ENCODE measurements around the gene TNIP2.
"Not testable (repeated sequence)": the region's sequence is repeated elsewhere in the genome, so short reads cannot be mapped to it uniquely, and the experiment has no call there.

The TNIP2 gene

DNA sequence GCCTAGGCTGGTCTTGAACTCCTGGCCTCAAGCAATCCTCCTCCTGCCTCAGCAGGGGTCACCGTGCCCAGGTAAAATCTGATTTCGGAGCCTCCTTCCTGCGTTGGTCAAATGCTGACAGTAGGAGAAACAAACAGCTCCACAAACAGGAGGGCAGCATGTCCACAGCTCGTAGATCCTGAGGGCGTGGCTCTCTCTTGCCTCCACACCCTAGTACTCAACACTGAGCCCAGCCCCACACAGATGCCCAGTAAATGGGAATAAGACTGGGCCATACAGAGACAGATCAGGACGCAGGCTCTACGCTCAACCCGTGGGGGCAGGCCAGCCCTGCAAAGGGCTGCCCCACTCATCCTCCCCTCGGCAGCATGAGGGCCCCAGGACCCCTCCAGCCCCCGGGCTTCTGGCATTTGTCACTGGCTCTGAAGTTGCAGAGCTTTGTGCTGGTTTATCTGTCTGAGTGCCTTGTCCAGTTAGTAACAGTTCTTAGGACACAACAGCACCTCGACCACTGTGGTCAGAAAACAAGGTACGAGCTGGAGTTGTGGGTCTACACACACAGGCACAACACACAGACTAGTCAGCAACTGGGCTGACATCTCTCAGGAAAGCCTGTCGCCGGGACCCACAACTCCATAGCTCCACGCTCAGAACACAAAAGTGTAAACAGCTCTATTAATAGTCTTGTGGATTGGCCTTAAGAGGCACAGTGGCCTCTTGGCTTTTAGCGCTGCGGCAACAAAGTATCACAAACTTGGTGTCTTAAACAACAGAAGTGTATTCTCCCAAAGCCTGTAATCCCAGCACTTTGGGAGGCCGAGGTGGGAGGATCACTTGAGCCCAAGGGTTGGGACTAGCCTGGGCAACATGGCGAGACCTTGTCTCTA lies 5.2 kb downstream of the TNIP2 start:
- no peak for DNase-seq
- in situ Hi-C loops (cut with MboI; ENCODE audit: low pct_unique_long_range_greater_than_20kb, low sequenced_read_pairs): loop anchor here (10.0 kb wide), 1 partner anchor 184 kb away; no protein-coding TSS in a partner anchor

GRCh38 chr4:2746891-2747695 lies 9.0 kb downstream of the TNIP2 start:
- in situ Hi-C loops (cut with MboI; ENCODE audit: low pct_unique_long_range_greater_than_20kb, low sequenced_read_pairs): no loop called here

GRCh38 chr4:2745981-2746806 lies 9.9 kb downstream of the TNIP2 start:
- DNase-seq: no peak
- in situ Hi-C loops (cut with MboI; ENCODE audit: low pct_unique_long_range_greater_than_20kb, low sequenced_read_pairs): no loop called here

More at GRCh38 chr4:2746891-2747695, 9.0 kb downstream of the TNIP2 start:
- no peak for DNase-seq

DNA sequence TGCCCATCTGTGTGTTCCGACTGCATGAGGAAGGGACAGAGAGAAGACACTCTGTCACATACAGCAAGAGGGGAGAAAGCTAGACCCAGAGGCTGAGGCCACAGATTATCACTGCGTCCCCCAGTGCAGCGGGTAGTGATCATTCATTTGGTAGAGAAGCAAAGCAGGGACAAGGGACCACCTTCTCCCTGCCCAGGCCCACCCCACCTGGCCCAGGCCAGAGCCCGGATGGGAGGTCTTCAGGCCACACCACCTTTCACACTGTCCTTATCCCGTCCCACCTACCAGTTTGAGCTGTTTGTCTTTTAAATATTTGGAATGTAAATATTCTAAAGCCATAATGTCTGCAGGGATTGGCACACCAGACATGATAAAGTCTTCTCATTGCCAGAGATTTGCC lies 10.6 kb downstream of the TNIP2 start:
- in situ Hi-C loops (cut with MboI; ENCODE audit: low pct_unique_long_range_greater_than_20kb, low sequenced_read_pairs): no loop called here
- DNase-seq: no peak

- in situ Hi-C loops (cut with MboI; ENCODE audit: low pct_unique_long_range_greater_than_20kb, low sequenced_read_pairs): no loop called here
These were observed 11.4 kb downstream of the TNIP2 start for GRCh38 chr4:2744576-2745270.

GRCh38 chr4:2743518-2744445 lies 12.4 kb downstream of the TNIP2 start:
- no peak for DNase-seq
- in situ Hi-C loops (cut with MboI; ENCODE audit: low pct_unique_long_range_greater_than_20kb, low sequenced_read_pairs): no loop called here

More at GRCh38 chr4:2744576-2745270, 11.4 kb downstream of the TNIP2 start:
- DNase-seq: no peak

DNA sequence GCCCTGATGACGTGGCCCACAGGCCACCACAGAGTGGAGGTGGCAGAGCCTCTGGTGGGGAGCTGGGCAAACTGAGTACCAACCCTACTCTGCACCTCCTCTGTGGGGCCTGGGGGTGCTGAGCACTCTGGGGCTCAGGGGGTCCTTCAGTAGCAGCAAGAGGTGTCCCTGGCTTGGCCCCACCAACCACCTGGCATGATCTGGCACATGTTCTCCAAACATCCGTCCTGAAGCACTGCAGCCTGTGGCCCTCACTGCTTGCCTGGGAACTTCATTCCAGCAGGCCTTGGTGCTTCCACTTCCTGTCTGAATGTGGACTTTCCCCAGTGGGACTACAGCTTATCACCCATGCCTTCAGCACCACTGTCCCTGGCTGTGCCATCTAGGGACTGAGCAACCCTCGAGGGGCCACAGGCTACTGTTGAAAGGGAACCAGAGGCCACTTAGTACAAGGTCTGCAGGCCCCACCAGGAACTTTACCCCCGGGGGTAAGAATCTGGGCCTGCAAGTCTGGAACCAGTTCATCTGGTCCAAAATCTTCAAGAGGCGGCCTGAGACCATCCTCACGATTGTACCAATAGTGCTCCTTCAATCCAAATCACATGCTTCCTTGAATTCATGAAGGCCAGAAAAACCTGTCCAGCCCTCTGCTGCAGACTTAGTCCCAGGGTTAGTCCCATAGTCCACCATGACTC lies 13.2 kb downstream of the TNIP2 start:
- DNase-seq: no peak
- in situ Hi-C loops (cut with MboI; ENCODE audit: low pct_unique_long_range_greater_than_20kb, low sequenced_read_pairs): no loop called here

- no peak for DNase-seq
- in situ Hi-C loops (cut with MboI; ENCODE audit: low pct_unique_long_range_greater_than_20kb, low sequenced_read_pairs): no loop called here
These were observed 13.9 kb downstream of the TNIP2 start for GRCh38 chr4:2742081-2742822.

- no peak for DNase-seq
- in situ Hi-C loops (cut with MboI; ENCODE audit: low pct_unique_long_range_greater_than_20kb, low sequenced_read_pairs): no loop called here
These were observed 14.5 kb downstream of the TNIP2 start for GRCh38 chr4:2741626-2742025.

- DNase-seq; in situ Hi-C loops (cut with MboI; ENCODE audit: low pct_unique_long_range_greater_than_20kb, low sequenced_read_pairs): not testable (repeated sequence)
These were observed 17.8 kb downstream of the TNIP2 start for GRCh38 chr4:2738296-2738695.

GRCh38 chr4:2735869-2736268 lies 20.3 kb downstream of the TNIP2 start:
- in situ Hi-C loops (cut with MboI; ENCODE audit: low pct_unique_long_range_greater_than_20kb, low sequenced_read_pairs): no loop called here
- no peak for DNase-seq

- peak; percentile 55 for DNase-seq
- in situ Hi-C loops (cut with MboI; ENCODE audit: low pct_unique_long_range_greater_than_20kb, low sequenced_read_pairs): no loop called here
These were observed 21.5 kb downstream of the TNIP2 start for GRCh38 chr4:2734612-2735011.

GRCh38 chr4:2733844-2734574 lies 22.1 kb downstream of the TNIP2 start:
- in situ Hi-C loops (cut with MboI; ENCODE audit: low pct_unique_long_range_greater_than_20kb, low sequenced_read_pairs): no loop called here
- DNase-seq: no peak

- in situ Hi-C loops (cut with MboI; ENCODE audit: low pct_unique_long_range_greater_than_20kb, low sequenced_read_pairs): no loop called here
- DNase-seq: no peak
These were observed 22.9 kb downstream of the TNIP2 start for GRCh38 chr4:2733001-2733843.

DNA sequence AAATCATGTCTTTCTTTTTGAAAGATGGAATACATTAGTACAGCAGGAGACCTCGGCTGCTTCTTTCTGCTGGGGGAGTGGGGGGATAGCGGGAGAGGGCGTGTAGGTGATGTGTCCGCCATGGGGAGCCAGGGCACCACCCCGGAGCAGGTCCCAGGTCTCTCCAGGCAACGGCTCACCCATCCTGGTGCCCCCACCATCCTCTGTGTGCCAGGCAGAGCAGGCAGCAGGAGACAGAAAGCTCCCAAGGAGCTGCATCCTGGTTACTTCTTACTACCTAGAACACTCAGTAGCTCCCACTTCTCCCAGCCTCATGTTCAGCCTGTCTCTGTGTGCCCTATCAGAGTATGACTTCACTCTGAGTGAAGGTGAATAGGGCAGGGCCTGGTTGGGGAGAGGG lies 23.6 kb downstream of the TNIP2 start:
- DNase-seq: no peak
- in situ Hi-C loops (cut with MboI; ENCODE audit: low pct_unique_long_range_greater_than_20kb, low sequenced_read_pairs): no loop called here

Data from KBM-7 (cell line).